OCI-LY3 (cell line): ENCODE measurements around the gene C1orf116.

Experiments used
- H2AFZ ChIP-seq: fragments of 200-600, 300-600 bp; shearing (Covaris generic); 2 replicates; pipeline ENCODE4 v1.6.0; 2014; ENCODE audit warnings: antibody characterized with exemption, low read depth, low read length
- H3K27ac ChIP-seq: fragments of 200-600, 300-600 bp; sonication (generic); 2 replicates; pipeline ENCODE4 v1.5.1; 2014; ENCODE audit warnings: mild to moderate bottlenecking, low read length, moderate library complexity, mixed read lengths
- H3K27me3 ChIP-seq: fragments of 200-600, 300-600 bp; sonication (generic); 2 replicates; pipeline ENCODE4 v1.6.1; 2014; ENCODE audit warnings: low read depth, low read length, mixed read lengths
- H3K36me3 ChIP-seq: fragments of 200-600, 300-600 bp; sonication (generic); replicated peaks from 2 replicates; pipeline ENCODE3; 2014; ENCODE audit warnings: low read depth, low read length, mixed read lengths
- H3K4me1 ChIP-seq: fragments of 300-600, 200-600 bp; sonication (generic); 2 replicates; pipeline ENCODE4 v1.6.1; 2014; ENCODE audit warnings: low read length, mixed read lengths
- H3K4me2 ChIP-seq: fragments of 200-600, 300-600 bp; sonication (generic); 2 replicates; pipeline ENCODE4 v1.6.1; 2014; ENCODE audit warnings: low read length, mixed read lengths
- H3K4me3 ChIP-seq: fragments of 300-600, 200-600 bp; sonication (generic); 2 replicates; pipeline ENCODE4 v1.5.1; 2014; ENCODE audit warnings: antibody characterized with exemption, mild to moderate bottlenecking, low read length, moderate library complexity
- H3K79me2 ChIP-seq: fragments of 300-600, 200-600 bp; shearing (Covaris generic); 2 replicates; pipeline ENCODE4 v1.6.1; 2014; ENCODE audit warnings: mild to moderate bottlenecking, low read length, mixed read lengths
- H3K9ac ChIP-seq: fragments of 300-600, 200-600 bp; shearing (Covaris generic); 2 replicates; pipeline ENCODE4 v1.6.0; 2014; ENCODE audit warnings: mild to moderate bottlenecking, low read length, moderate library complexity
- H3K9me3 ChIP-seq: fragments of 200-600, 300-600 bp; shearing (Covaris generic); 2 replicates; pipeline ENCODE4 v1.6.1; 2014; ENCODE audit warnings: low read length, mixed read lengths; ENCODE audit not compliant: insufficient read depth
- H4K20me1 ChIP-seq: fragments of 200-600, 300-600 bp; sonication (generic); 2 replicates; pipeline ENCODE4 v1.6.1; 2016; ENCODE audit warnings: low read length, mixed read lengths; ENCODE audit not compliant: insufficient read depth
- CTCF ChIP-seq: fragments of 200-600, 300-600 bp; sonication (generic); IDR thresholded peaks from 2 replicates; pipeline ENCODE4 v1.5.1; 2014; ENCODE audit warnings: antibody characterized with exemption, low read length, low read depth
- EZH2phosphoT487 ChIP-seq: fragments of 200-600 bp; shearing (Covaris generic); IDR thresholded peaks from 2 replicates; pipeline ENCODE4 v1.6.1; 2018; ENCODE audit warnings: antibody characterized with exemption, mixed run types, low read depth

C1orf116 gene

GRCh38 chr1:207014728-207015127 lies 17.8 kb downstream of the C1orf116 start:
- H3K9me3 ChIP-seq: no peaks in the 10 kb centered on the region
- no peak overlapping the region for H3K4me2 ChIP-seq
- no peak overlapping the region for H3K27ac ChIP-seq
- H3K79me2 ChIP-seq: no peaks in the 10 kb centered on the region
- H3K4me1 ChIP-seq: no peaks in the 10 kb centered on the region
- no peak overlapping the region for H2AFZ ChIP-seq
- no peaks in the 10 kb centered on the region for H4K20me1 ChIP-seq
- H3K36me3 ChIP-seq: no peaks in the 10 kb centered on the region
- H3K4me3 ChIP-seq: no peak overlapping the region
- TF ChIP-seq EZH2phosphoT487 (no peak), CTCF (no peak)
- H3K9ac ChIP-seq: no peak overlapping the region
- H3K27me3 ChIP-seq: peaks cover 49% of the 10 kb centered on the region

- Histone ChIP-seq H3K9me3 (no peaks in the 10 kb centered on the region), H3K36me3 (no peaks in the 10 kb centered on the region), H3K4me2 (no peak overlapping the region), H3K4me1 (no peaks in the 10 kb centered on the region), H3K4me3 (no peak overlapping the region), H4K20me1 (no peaks in the 10 kb centered on the region), H3K79me2 (no peaks in the 10 kb centered on the region), H2AFZ (no peak overlapping the region), H3K27ac (no peak overlapping the region), H3K27me3 (peaks cover 44% of the 10 kb centered on the region), H3K9ac (no peak overlapping the region)
- TF ChIP-seq CTCF (no peak), EZH2phosphoT487 (no peak)
Observed at GRCh38 chr1:207013321-207014085, 19.1 kb downstream of the C1orf116 start.

- no peak for TF ChIP-seq EZH2phosphoT487
- TF ChIP-seq CTCF: no peak
- H3K79me2 ChIP-seq: no peaks in the 10 kb centered on the region
- H3K27me3 ChIP-seq: peaks cover 58% of the 10 kb centered on the region
- no peak overlapping the region for H3K4me3 ChIP-seq
- no peak overlapping the region for H3K9ac ChIP-seq
- no peaks in the 10 kb centered on the region for H4K20me1 ChIP-seq
- H3K4me1 ChIP-seq: no peaks in the 10 kb centered on the region
- H3K9me3 ChIP-seq: no peaks in the 10 kb centered on the region
- no peak overlapping the region for H3K4me2 ChIP-seq
- no peaks in the 10 kb centered on the region for H3K36me3 ChIP-seq
- no peak overlapping the region for H2AFZ ChIP-seq
- H3K27ac ChIP-seq: no peak overlapping the region
Observed at GRCh38 chr1:207010726-207011125, 21.8 kb downstream of the C1orf116 start.

GRCh38 chr1:207009945-207010344 lies 22.6 kb downstream of the C1orf116 start:
- Histone ChIP-seq H3K27me3 (peaks cover 64% of the 10 kb centered on the region), H3K9ac (no peak overlapping the region), H3K9me3 (no peaks in the 10 kb centered on the region), H2AFZ (no peak overlapping the region), H3K4me2 (no peak overlapping the region), H4K20me1 (no peaks in the 10 kb centered on the region), H3K27ac (no peak overlapping the region), H3K4me3 (no peak overlapping the region), H3K36me3 (no peaks in the 10 kb centered on the region), H3K4me1 (no peaks in the 10 kb centered on the region), H3K79me2 (no peaks in the 10 kb centered on the region)
- TF ChIP-seq EZH2phosphoT487 (no peak), CTCF (no peak)
